Large intestine (tissue), 3 donors: ENCODE data around the gene NAA25. TPM values are rescaled to one million over a fixed set of nuclear protein-coding genes. Genes with fewer than 3 reads are reported as not detected.

ENCODE experiments used
- DNase-seq, 2 donors: peaks; one replicate each; pipeline versions ENCODE4 v3.0.0 to v3.0.0-alpha.2; 2013
- H3K27ac ChIP-seq: one replicate; pipeline ENCODE4 v1.5.1; 2013; ENCODE audit warnings: low read length
- H3K27me3 ChIP-seq: 2 replicates; pipeline ENCODE4 v1.6.1; 2013; ENCODE audit warnings: low read length; ENCODE audit not compliant: control insufficient read depth, insufficient read depth
- H3K36me3 ChIP-seq: 2 replicates; pipeline ENCODE4 v1.6.1; 2013; ENCODE audit warnings: low read length; ENCODE audit not compliant: control insufficient read depth, insufficient read depth
- H3K4me1 ChIP-seq: one replicate; pipeline ENCODE4 v1.6.1; 2013; ENCODE audit warnings: low read length; ENCODE audit not compliant: control insufficient read depth, insufficient read depth
- H3K4me3 ChIP-seq: one replicate; pipeline ENCODE4 v1.5.1; 2013; ENCODE audit warnings: low read length
- H3K9me3 ChIP-seq: one replicate; pipeline ENCODE4 v1.6.1; 2013; ENCODE audit warnings: mild to moderate bottlenecking, low read depth, low read length, moderate library complexity; ENCODE audit not compliant: control insufficient read depth
- WGBS: methylation state at CpG from one replicate; pipeline ENCODE4 v1.1.5; 2013; ENCODE audit warnings: low lambda C conversion rate; ENCODE audit not compliant: insufficient coverage; 5-methylcytosine and 5-hydroxymethylcytosine counted together
- polyA plus RNA-seq: library from polyadenylated mRNA; unstranded; fragments of 120-200 nt; gene quantifications from one replicate; pipeline ENCODE4 v1.2.1, GENCODE V29; 2013

The NAA25 gene
- polyA plus RNA-seq, 1 donor: 19.4 TPM

DNA sequence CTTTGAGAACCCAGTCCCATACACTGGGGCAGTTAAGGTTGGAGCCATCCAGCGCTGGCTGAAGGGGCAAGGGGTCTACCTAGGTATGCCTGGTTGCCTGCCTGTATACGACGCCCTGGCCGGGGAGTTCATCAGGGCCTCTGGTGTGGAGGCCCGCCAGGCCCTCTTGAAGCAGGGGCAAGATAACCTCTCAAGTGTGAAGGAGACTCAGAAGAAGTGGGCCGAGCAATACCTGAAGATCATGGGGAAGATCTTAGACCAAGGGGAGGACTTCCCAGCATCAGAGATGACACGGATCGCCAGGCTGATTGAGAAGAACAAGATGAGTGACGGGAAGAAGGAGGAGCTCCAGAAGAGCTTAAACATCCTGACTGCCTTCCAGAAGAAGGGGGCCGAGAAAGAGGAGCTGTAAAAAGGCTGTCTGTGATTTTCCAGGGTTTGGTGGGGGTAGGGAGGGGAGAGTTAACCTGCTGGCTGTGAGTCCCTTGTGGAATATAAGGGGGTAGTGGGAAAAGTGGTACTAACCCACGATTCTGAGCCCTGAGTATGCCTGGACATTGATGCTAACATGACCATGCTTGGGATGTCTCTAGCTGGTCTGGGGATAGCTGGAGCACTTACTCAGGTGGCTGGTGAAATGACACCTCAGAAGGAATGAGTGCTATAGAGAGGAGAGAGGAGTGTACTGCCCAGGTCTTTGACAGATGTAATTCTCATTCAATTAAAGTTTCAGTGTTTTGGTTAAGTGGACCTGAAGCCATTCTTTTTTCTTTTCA lies 86.2 kb downstream of the NAA25 start:
- Histone ChIP-seq H3K4me3 (no peak overlapping the region), H3K4me1 (no peaks in the 10 kb centered on the region), H3K27me3 (no peaks in the 10 kb centered on the region), H3K36me3 (peaks cover 55% of the 10 kb centered on the region), H3K9me3 (no peaks in the 10 kb centered on the region), H3K27ac (no peak overlapping the region)
- no peak for DNase-seq
- 100% methylated on average over 2 of the region's 11 CpGs for WGBS

DNA sequence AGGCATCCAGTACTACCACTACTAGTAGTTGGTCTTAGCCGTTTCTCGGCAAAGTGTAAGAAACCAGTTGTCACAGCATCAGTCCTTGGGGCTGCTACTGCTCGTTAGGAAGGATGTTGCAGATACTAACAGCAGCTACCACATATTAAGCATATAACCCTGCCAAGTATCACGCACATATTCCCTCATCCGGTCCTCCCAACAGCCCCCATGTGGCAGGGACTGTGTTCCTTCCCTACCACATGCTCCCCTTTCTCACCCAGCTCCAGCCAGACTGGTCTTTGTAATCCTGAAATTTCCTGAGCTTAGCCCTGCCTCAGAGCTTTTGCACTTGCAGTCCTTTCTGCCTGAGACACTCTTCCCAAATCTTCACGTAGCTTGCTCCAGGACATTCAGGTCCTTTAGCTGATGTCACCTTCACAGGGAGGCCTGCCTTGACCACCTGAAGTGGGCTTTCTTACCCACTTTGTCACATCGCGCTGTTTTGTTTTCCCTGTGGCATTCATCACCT lies 87.6 kb downstream of the NAA25 start:
- peaks cover 60% of the 10 kb centered on the region for H3K36me3 ChIP-seq

DNA sequence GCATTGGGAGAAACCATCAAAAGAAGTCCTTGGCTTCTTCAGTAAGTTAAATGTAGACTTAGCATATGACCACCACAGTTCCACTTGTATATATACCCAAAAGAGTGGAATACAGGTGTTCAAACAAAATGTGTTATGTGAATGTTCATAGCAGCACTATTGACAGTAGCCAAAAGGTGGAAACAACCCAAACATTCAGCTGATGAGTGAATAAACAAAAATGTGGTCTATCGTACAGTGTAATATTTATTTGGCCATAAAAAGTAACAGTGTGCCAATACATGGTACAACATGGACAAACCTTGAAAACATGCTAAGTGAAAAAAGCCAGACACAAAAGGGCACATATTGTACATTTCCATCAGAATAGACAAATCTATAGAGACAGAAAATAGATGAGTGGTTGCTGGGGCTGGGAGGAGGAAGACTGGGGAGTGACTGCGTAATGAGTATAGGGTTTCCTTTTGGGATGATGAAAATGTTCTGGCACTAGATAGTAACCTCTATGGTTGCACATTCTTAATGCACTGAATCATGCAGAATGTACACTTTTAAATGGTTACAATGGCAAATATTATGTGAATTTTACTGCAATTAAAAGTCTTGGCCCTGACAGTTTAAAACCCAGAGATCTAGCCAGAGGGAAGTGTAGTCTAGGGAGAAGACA lies 89.9 kb downstream of the NAA25 start:
- Histone ChIP-seq H3K36me3 (peaks cover 55% of the 10 kb centered on the region), H3K4me3 (no peak overlapping the region), H3K27ac (no peak overlapping the region), H3K27me3 (no peaks in the 10 kb centered on the region), H3K4me1 (peaks cover 5% of the 10 kb centered on the region), H3K9me3 (no peaks in the 10 kb centered on the region)
- DNase-seq: no peak
- WGBS: 100% methylated on average over 2 of the region's 2 CpGs

More for the DNA sequence above, 87.6 kb downstream of the NAA25 start:
- Histone ChIP-seq H3K27me3 (no peaks in the 10 kb centered on the region), H3K4me1 (no peaks in the 10 kb centered on the region), H3K27ac (no peak overlapping the region), H3K4me3 (no peak overlapping the region), H3K9me3 (no peaks in the 10 kb centered on the region)
- no CpG with 5 or more reads among the region's 8 CpGs for WGBS
- DNase-seq: no peak

DNA sequence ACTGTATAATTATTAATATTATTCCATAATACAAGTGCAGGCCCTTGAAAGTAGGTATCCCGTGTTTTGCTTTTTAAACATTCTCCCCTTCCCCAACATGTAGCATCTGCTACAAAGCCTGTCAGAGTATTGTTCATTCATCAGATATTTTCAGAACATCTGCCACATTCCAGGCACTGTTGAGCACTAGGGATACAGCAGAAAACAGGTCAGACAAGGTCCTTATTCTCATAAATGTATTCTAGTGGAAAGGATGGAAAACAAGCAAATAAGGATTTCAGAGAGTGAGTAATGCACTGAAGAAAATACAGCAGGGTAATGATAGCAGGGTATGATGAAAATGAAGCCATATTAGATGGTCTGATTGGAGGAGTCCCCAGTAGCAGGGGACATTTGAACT lies 91.5 kb downstream of the NAA25 start:
- DNase-seq: no peak
- Histone ChIP-seq H3K4me3 (no peak overlapping the region), H3K27me3 (no peaks in the 10 kb centered on the region), H3K4me1 (peaks cover 6% of the 10 kb centered on the region), H3K27ac (no peak overlapping the region), H3K36me3 (peaks cover 45% of the 10 kb centered on the region), H3K9me3 (no peaks in the 10 kb centered on the region)
- WGBS: no CpG with 5 or more reads among the region's 1 CpG

DNA sequence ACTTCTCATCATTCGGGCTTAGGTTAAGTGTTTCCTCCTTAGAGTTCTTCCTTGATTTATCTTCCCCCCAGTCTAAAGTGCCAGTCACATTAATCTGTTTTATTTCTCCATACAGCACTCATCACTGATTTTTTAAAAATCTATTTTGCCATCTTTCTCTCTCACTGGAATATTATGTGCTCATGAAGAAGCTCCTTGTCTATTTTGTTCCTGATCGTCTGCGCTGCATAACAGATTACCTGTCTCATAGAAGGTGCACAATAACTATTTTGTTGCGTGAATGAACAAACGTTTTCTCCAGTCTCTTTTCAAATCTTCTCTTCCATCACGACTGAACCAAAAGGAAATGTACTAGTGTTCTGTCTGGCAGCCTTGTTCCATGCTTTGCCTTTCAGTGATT lies 92.6 kb downstream of the NAA25 start:
- H3K9me3 ChIP-seq: no peaks in the 10 kb centered on the region
- peaks cover 11% of the 10 kb centered on the region for H3K4me1 ChIP-seq
- DNase-seq: no peak
- peaks cover 37% of the 10 kb centered on the region for H3K36me3 ChIP-seq
- WGBS: 100% methylated on average over 6 of the region's 6 CpGs
- H3K27ac ChIP-seq: no peak overlapping the region
- H3K27me3 ChIP-seq: no peaks in the 10 kb centered on the region
- H3K4me3 ChIP-seq: no peak overlapping the region

DNA sequence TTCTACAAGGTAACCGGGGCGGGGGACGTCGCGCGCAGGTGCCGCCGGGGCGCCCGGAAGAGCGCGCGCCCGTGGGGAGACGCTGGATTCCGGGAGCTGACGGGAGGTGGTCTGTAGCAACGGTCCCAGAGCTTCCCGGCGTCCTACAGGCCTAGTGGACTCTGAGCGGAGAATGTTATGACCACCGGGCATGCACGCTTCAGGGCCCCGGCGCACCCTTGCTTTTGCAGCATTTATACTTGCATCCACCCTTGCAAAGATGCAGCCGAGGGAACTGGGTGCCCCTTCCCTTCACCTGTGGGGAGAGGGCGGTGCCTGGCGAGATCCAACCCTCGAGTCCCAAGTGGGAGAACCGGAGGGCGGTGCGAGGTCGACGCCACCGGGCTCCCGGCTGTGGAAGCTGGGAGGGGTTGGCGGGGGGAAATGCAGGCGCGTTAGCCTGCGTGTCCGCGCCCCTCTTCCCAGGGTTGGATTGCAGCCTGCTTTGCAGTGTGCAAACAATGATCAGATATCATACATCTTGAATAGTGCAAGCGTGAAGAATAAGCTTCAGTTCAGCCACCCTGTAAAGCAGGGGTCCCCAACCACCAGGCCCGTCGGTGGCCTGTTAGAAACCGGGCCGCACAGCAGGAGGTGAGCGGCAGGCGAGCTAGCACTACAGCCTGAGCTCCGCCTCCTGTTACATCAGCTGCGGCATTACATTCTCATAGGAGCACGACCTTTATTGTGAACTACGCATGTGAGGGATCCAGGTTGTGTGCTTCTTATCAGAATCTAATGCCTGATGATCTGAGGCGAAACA lies 94.8 kb downstream of the NAA25 start:
- no peaks in the 10 kb centered on the region for H3K27me3 ChIP-seq
- WGBS: no CpG with 5 or more reads among the region's 54 CpGs
- H3K4me3 ChIP-seq: peak overlapping the region; percentile 83
- peaks cover 16% of the 10 kb centered on the region for H3K36me3 ChIP-seq
- H3K9me3 ChIP-seq: no peaks in the 10 kb centered on the region
- H3K4me1 ChIP-seq: peaks cover 11% of the 10 kb centered on the region
- peak; percentile 77 to 84 for DNase-seq
- peak overlapping the region; percentile 92 for H3K27ac ChIP-seq

DNA sequence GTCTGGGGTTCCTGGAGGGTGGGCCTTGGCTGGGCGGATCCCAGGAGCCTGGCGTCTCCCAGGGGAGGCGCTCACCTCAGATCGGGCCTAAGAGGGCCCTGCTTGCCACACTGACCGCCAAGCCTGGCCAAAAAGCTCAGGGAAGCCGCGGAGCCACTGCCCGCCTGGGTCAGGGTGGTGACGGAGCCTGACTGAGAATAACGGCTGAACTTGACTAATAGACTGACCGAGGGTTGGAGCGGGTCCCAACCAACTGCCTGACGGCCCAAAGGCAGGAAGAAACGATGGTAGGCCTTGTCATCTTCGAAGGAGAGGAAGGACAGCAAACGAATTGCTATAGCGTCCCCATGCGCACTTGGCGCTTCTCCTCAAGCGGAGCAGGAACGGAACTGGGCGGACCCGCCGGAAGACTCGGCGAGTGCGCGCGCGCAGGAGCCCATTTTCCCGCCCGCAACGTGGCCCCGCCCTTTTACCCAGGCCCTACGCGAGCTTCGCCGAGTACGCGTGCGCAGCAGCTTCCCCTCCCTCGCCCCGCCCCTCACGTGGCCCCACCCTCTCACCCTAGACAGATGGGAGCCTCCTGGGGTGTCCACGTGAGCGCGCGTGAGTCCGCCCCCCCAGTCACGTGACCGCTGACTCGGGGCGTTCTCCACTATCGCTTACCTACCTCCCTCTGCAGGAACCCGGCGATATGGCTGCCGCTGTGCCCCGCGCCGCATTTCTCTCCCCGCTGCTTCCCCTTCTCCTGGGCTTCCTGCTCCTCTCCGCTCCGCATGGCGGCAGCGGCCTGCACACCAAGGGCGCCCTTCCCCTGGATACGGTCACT lies 95.6 kb downstream of the NAA25 start, which contains the start of the genes ERP29 and TMEM116:
ERP29 (plus strand) TSS at position 652 of the 826 bp plus-strand sequence; CDS start at position 692, 40 bp downstream.
TMEM116 (minus strand) TSS at position 391 of the 826 bp plus-strand sequence. CDS start 7,895 bp downstream, outside the sequence.
- Histone ChIP-seq H3K36me3 (peaks cover 12% of the 10 kb centered on the region), H3K27me3 (no peaks in the 10 kb centered on the region), H3K9me3 (no peaks in the 10 kb centered on the region), H3K4me3 (peak within 1 kb of the TSS; percentile 83), H3K27ac (peak within 1 kb of the TSS; percentile 97), H3K4me1 (peaks cover 11% of the 10 kb centered on the region)
- peak; percentile 99 for DNase-seq
- WGBS: no CpG with 5 or more reads among the region's 67 CpGs

DNA sequence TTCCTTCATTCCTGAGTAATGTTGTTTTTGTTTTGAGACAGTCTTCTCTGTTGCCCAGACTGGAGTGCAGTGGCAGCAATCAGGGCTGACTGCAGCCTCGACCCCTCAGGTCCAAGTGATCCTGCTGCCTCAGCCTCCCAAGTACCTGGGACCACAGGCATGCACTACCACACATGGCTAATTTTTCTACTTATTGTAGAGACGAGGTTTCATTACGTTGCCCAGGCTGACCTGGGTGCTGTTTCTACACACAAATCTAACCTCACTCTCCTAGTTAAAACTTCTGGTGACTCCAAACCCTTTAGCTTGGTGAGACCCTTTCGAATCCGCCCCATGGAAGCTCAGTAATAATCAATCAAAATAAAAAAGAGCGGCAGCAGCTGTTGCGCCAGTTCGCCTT lies 96.9 kb downstream of the NAA25 start:
- no CpG with 5 or more reads among the region's 8 CpGs for WGBS
- H3K4me1 ChIP-seq: peaks cover 11% of the 10 kb centered on the region

DNA sequence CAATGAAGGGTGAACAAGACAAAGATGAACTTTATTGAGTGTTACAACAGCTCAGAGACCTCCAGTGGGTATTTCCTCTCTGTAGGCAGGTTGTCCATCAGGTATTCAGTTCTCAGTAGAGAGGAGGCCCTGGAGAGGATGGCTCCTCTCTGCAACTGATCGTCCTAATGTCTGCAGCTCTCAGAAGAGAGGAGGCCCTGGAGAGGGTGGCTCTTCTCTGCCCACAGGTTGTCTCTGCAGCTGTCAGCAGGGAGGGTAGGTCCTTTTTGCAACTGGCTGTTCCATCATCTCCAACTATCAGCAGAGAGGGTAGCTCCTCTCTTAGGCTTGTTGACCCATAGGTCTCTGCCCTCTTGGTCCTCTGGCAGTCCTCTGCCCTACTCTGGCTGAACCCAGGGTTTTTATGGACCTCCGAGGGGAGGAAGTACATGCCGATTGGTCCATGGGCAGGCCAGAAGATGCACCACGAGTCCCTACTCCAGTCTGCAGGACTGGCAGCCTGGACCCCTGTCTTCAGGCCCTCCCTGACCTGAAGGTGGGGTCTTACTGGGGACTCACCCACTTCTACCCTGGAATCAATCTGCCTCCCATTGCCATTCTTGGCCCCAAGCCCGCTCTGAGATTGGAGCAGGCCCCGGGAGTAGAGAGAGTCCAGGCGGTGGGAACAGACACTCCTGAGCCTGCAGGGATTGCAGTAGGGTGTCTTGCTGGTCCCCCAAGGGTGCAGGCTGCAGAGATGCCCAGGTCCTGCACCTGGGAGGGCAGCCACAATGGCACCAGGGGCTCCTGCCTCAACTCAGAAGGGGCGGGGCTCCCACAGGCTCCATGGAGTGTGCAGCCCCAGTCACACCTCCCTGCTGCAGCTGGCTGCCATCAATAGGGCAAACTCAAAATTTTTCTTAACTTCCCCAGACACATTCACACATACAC lies 97.9 kb downstream of the NAA25 start:
- peaks cover 11% of the 10 kb centered on the region for H3K4me1 ChIP-seq
- H3K9me3 ChIP-seq: no peaks in the 10 kb centered on the region
- no peaks in the 10 kb centered on the region for H3K27me3 ChIP-seq
- H3K4me3 ChIP-seq: no peak overlapping the region
- WGBS: no CpG with 5 or more reads among the region's 8 CpGs
- no peak for DNase-seq
- peaks cover 4% of the 10 kb centered on the region for H3K36me3 ChIP-seq
- H3K27ac ChIP-seq: no peak overlapping the region

More for the DNA sequence above, 96.9 kb downstream of the NAA25 start:
- no peaks in the 10 kb centered on the region for H3K9me3 ChIP-seq
- H3K27me3 ChIP-seq: no peaks in the 10 kb centered on the region
- no peak for DNase-seq
- H3K27ac ChIP-seq: no peak overlapping the region
- peaks cover 12% of the 10 kb centered on the region for H3K36me3 ChIP-seq
- H3K4me3 ChIP-seq: no peak overlapping the region
